Measurements from ENCODE around the gene AMER3. TPM values are rescaled to one million over a fixed set of nuclear protein-coding genes. Genes with fewer than 3 reads are reported as not detected.

Gene AMER3
- total RNA-seq, 1 experiment from 2014 or later, result not detected

- H3K27me3 ChIP-seq, result no peaks in the 10 kb centered on the region
- DNase-seq, result peak; percentile 89
These were observed 42.4 kb downstream of the AMER3 start for GRCh38 chr2:130797493-130798435.

GRCh38 chr2:130798472-130799218 is 43.3 kb downstream of the AMER3 start:
- DNase-seq, result no peak
- Histone ChIP-seq H3K36me3 (no peaks in the 10 kb centered on the region), H3K4me3 (peak overlapping the region; percentile 89), H3K27me3 (no peaks in the 10 kb centered on the region), H3K9me3 (no peaks in the 10 kb centered on the region)

More at GRCh38 chr2:130797493-130798435, 42.4 kb downstream of the AMER3 start:
- Histone ChIP-seq H3K4me3 (peak overlapping the region; percentile 89), H3K36me3 (no peaks in the 10 kb centered on the region), H3K9me3 (no peaks in the 10 kb centered on the region)

- Histone ChIP-seq H3K9me3 (no peaks in the 10 kb centered on the region), H3K4me3 (no peak overlapping the region), H3K36me3 (no peaks in the 10 kb centered on the region), H3K27me3 (no peaks in the 10 kb centered on the region)
- no peak for DNase-seq
These were observed 44.0 kb downstream of the AMER3 start for GRCh38 chr2:130799295-130799694.

- Histone ChIP-seq H3K9me3 (no peaks in the 10 kb centered on the region), H3K4me3 (no peak overlapping the region), H3K27me3 (no peaks in the 10 kb centered on the region), H3K36me3 (no peaks in the 10 kb centered on the region)
- DNase-seq, result no peak
These were observed 50.3 kb downstream of the AMER3 start for GRCh38 chr2:130805613-130806012.

- Histone ChIP-seq H3K4me3 (no peak overlapping the region), H3K27me3 (no peaks in the 10 kb centered on the region), H3K9me3 (no peaks in the 10 kb centered on the region), H3K36me3 (no peaks in the 10 kb centered on the region)
- no peak for DNase-seq
These were observed 51.0 kb downstream of the AMER3 start for GRCh38 chr2:130806370-130806769.

- DNase-seq, result no peak
- no peaks in the 10 kb centered on the region for H3K27me3 ChIP-seq
- no peaks in the 10 kb centered on the region for H3K36me3 ChIP-seq
- no peaks in the 10 kb centered on the region for H3K9me3 ChIP-seq
- no peak overlapping the region for H3K4me3 ChIP-seq
These were observed 52.5 kb downstream of the AMER3 start for GRCh38 chr2:130807659-130808385.

GRCh38 chr2:130808482-130809268 is 53.3 kb downstream of the AMER3 start:
- no peak for DNase-seq
- Histone ChIP-seq H3K27me3 (no peaks in the 10 kb centered on the region), H3K9me3 (no peaks in the 10 kb centered on the region), H3K4me3 (no peak overlapping the region), H3K36me3 (no peaks in the 10 kb centered on the region)

GRCh38 chr2:130810490-130810889 is 55.1 kb downstream of the AMER3 start:
- no peaks in the 10 kb centered on the region for H3K27me3 ChIP-seq
- DNase-seq, result no peak
- no peaks in the 10 kb centered on the region for H3K36me3 ChIP-seq
- H3K4me3 ChIP-seq, result no peak overlapping the region
- H3K9me3 ChIP-seq, result no peaks in the 10 kb centered on the region

- no peaks in the 10 kb centered on the region for H3K36me3 ChIP-seq
- H3K9me3 ChIP-seq, result no peaks in the 10 kb centered on the region
- H3K27me3 ChIP-seq, result no peaks in the 10 kb centered on the region
- DNase-seq, result no peak
- no peak overlapping the region for H3K4me3 ChIP-seq
These were observed 58.4 kb downstream of the AMER3 start for GRCh38 chr2:130813722-130814121.

GRCh38 chr2:130814931-130815680 is 59.8 kb downstream of the AMER3 start:
- H3K27me3 ChIP-seq, result no peaks in the 10 kb centered on the region
- no peaks in the 10 kb centered on the region for H3K9me3 ChIP-seq
- no peak for DNase-seq
- H3K36me3 ChIP-seq, result no peaks in the 10 kb centered on the region
- no peak overlapping the region for H3K4me3 ChIP-seq

Other genes with a start within 250 kb of the AMER3 start
- gene POTEI, start 246.2 kb upstream of the AMER3 start, total RNA-seq (2014; rRNA removed; shearing (Covaris generic); ENCODE audit: low replicate concordance), result 0.10 and 0.13 TPM in 2 replicates
- not detected in 2 replicates for gene CFC1B, start 234.3 kb upstream of the AMER3 start, total RNA-seq (2014; rRNA removed; shearing (Covaris generic); ENCODE audit: low replicate concordance)
- gene CFC1, start 156.0 kb upstream of the AMER3 start, total RNA-seq (2014; rRNA removed; shearing (Covaris generic); ENCODE audit: low replicate concordance), result not detected in 2 replicates
- not detected in 2 replicates for gene POTEJ, start 144.1 kb upstream of the AMER3 start, total RNA-seq (2014; rRNA removed; shearing (Covaris generic); ENCODE audit: low replicate concordance)
- not detected in 2 replicates for gene GPR148, start 26.5 kb upstream of the AMER3 start, total RNA-seq (2014; rRNA removed; shearing (Covaris generic); ENCODE audit: low replicate concordance)
- gene ARHGEF4, start 81.4 kb downstream of the AMER3 start, total RNA-seq (2014; rRNA removed; shearing (Covaris generic); ENCODE audit: low replicate concordance), result 0.89 and 7.6 TPM in 2 replicates